ENCODE data around the gene MAP1LC3A. TPM values are rescaled to one million over a fixed set of nuclear protein-coding genes. Genes with fewer than 3 reads are reported as not detected.
A peak's percentile ranks its signal among the peaks of the same experiment; 100 is the strongest.

The MAP1LC3A gene
- total RNA-seq, 6 experiments from 2014 or later: 14.4 to 39.6 (median 26.3) TPM

DNA sequence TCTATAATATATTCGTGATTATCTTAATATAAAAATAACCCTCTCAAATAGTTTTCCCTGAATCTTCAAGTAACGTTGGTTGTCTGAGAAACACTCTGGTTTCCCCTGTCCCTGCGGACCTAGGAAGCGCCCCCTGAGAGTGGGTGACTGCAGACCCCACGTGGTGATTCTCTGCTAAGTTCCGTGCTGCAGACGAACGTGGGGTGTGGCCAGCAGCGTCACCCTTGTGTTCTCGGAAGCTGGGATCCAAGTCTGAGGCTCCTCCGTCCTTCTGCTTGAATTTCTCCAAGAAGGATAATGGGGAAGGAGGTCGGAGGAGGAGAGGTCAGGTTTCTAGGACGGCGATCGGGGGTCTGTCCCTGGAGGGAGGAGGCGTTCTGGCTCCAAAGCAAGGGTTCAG, 16.6 kb upstream of the MAP1LC3A start:
- TF ChIP-seq, protein P1, sequence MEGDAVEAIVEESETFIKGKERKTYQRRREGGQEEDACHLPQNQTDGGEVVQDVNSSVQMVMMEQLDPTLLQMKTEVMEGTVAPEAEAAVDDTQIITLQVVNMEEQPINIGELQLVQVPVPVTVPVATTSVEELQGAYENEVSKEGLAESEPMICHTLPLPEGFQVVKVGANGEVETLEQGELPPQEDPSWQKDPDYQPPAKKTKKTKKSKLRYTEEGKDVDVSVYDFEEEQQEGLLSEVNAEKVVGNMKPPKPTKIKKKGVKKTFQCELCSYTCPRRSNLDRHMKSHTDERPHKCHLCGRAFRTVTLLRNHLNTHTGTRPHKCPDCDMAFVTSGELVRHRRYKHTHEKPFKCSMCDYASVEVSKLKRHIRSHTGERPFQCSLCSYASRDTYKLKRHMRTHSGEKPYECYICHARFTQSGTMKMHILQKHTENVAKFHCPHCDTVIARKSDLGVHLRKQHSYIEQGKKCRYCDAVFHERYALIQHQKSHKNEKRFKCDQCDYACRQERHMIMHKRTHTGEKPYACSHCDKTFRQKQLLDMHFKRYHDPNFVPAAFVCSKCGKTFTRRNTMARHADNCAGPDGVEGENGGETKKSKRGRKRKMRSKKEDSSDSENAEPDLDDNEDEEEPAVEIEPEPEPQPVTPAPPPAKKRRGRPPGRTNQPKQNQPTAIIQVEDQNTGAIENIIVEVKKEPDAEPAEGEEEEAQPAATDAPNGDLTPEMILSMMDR (IDR thresholded peaks at IDR 0.05): no peak
- TF ChIP-seq POLR2A (IDR thresholded peaks at IDR 0.05): no peak
- no peak for DNase-seq
- Histone ChIP-seq H3K9me3 (no peaks in the 10 kb centered on the region), H3K4me1 (peaks cover 0 to 6% (median 2%) of the 10 kb centered on the region in 4 donors), H3K4me3 (no peak overlapping the region), H3K36me3 (peaks cover 0 to 25% (median 11%) of the 10 kb centered on the region in 4 donors), H3K27me3 (no peaks in the 10 kb centered on the region), H3K27ac (no peak overlapping the region)
- intact Hi-C loops (cut with DNase I): loop anchor here in 1 of 2 donors (10.0 kb wide), 1 partner anchor 163 kb away; the partner anchor contains the start of gene TP53INP2
- ATAC-seq: no peak
- 61% methylated on average over 10 of the region's 16 CpGs for WGBS (ENCODE audit: insufficient coverage, low coverage, low lambda C conversion rate, missing lambda C conversion rate)

DNA sequence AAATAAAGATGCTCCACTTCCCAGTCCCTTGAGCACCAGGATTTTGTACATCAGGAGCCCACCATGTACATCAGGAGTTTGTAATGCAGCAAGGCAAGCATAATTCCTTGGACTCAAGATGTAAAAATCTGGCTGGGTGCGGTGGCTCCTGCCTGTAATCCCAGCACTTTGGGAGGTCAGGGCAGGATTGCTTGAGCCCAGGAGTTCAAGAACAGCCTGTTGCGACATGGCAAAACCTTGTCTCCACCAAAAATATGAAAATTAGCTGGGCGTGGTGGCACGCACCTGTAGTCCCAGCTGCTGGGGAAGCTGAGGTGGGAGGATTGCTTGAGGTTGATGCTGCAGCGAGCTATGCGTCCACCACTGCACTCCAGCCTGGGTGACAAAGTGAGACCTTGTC, 16.1 kb upstream of the MAP1LC3A start:
- Histone ChIP-seq H3K4me3 (no peak overlapping the region), H3K27ac (no peak overlapping the region), H3K9me3 (no peaks in the 10 kb centered on the region), H3K36me3 (peaks cover 0 to 22% (median 11%) of the 10 kb centered on the region in 4 donors), H3K4me1 (peaks cover 0 to 6% (median 2%) of the 10 kb centered on the region in 4 donors), H3K27me3 (no peaks in the 10 kb centered on the region)
- no peak for TF ChIP-seq POLR2A (IDR thresholded peaks at IDR 0.05)
- TF ChIP-seq, protein P1 (IDR thresholded peaks at IDR 0.05): no peak
- intact Hi-C loops (cut with DNase I): loop anchor here in 1 of 2 donors (10.0 kb wide), 1 partner anchor 162 kb away; the partner anchor contains the start of gene TP53INP2
- 100% methylated on average over 2 of the region's 6 CpGs for WGBS (ENCODE audit: insufficient coverage, low coverage, low lambda C conversion rate, missing lambda C conversion rate)
- ATAC-seq (no peak), DNase-seq (no peak)

DNA sequence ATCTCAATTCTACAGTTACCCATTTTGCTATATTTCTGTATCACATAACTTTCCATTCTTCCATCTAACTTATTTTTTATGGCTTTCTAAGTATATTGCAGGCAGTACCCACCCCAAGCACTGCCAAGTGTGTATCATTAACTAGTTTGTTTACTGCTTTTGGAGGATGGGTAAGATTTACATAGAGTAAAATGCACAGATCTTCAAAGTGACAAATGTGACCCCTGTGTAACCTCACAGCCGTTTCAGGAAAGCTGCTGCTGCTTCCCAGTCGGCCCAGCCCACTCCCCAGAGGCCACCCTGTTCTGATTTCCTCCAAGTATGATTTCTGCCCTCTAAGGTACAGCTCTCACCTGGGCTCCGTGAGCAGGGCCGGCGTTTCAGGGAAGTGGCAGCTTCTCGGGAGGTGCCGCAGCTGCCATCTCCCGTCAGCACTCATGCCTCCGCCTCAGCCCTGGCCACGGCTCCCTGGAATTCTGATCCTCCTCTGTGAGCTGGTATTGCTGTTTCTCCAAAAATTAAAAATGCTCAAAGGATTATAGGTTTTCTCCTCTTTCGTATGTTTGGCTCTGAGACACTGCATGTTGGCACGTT, 15.0 kb upstream of the MAP1LC3A start:
- Histone ChIP-seq H3K4me3 (no peak overlapping the region), H3K27me3 (no peaks in the 10 kb centered on the region), H3K4me1 (peaks cover 0 to 6% (median 2%) of the 10 kb centered on the region in 4 donors), H3K27ac (no peak overlapping the region), H3K36me3 (peaks cover 0 to 22% (median 11%) of the 10 kb centered on the region in 4 donors), H3K9me3 (no peaks in the 10 kb centered on the region)
- DNase-seq: no peak
- intact Hi-C loops (cut with DNase I): loop anchor here in 1 of 2 donors (10.0 kb wide), 1 partner anchor 161 kb away; the partner anchor contains the start of gene TP53INP2
- no peak for ATAC-seq
- TF ChIP-seq, protein P1 (IDR thresholded peaks at IDR 0.05): no peak
- TF ChIP-seq POLR2A (IDR thresholded peaks at IDR 0.05): no peak
- 59% methylated on average over 5 of the region's 12 CpGs for WGBS (ENCODE audit: insufficient coverage, low coverage, low lambda C conversion rate, missing lambda C conversion rate)

DNA sequence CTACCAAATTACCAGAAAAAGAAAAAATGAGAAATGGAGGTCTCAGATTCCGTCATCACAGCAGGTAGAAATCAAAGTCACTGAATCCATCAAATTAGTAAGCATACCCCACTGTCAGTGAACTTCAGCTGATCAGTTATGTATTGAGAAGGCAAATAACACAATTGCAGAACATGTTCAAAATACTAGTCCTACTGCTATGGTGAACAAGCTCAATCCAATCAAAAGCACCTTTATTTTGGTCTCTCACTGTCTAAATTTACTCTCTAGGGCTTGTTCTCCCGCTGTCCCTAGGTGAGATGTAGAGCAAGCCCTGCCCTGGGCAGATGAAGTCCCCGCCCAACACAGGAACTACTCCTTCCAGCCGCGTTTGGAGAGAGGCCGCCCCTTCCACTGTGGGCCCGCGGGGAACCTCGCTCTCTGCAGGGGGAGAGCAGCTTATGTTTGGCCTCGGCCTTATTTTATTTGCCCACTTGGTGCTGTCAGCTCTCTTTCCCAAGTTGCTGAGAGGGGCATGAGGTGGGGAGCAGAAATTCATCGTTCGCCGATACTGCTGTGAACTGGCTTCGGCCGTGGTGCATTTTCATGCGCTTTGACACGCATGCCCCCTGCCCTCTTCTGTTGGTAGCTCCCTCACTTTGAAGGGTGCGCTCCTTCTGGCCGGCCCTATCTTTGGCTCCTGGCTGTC, 14.3 kb upstream of the MAP1LC3A start:
- Histone ChIP-seq H3K9me3 (no peaks in the 10 kb centered on the region), H3K4me3 (no peak overlapping the region), H3K36me3 (peaks cover 0 to 21% (median 9%) of the 10 kb centered on the region in 4 donors), H3K4me1 (peaks cover 0 to under 1% (median 0%) of the 10 kb centered on the region in 4 donors), H3K27ac (no peak overlapping the region), H3K27me3 (no peaks in the 10 kb centered on the region)
- TF ChIP-seq, protein P1 (IDR thresholded peaks at IDR 0.05): no peak
- TF ChIP-seq POLR2A (IDR thresholded peaks at IDR 0.05): no peak
- 50% methylated on average over 4 of the region's 19 CpGs for WGBS (ENCODE audit: insufficient coverage, low coverage, low lambda C conversion rate, missing lambda C conversion rate)
- DNase-seq: no peak
- intact Hi-C loops (cut with DNase I): loop anchor here in 1 of 2 donors (10.0 kb wide), 1 partner anchor 161 kb away; the partner anchor contains the start of gene TP53INP2
- peak in 3 of 4 donors; percentile 22 to 31 (median 30) for ATAC-seq
